Adrenal gland (tissue), 5 donors: ENCODE data around the gene PDE6B.

ENCODE experiments used
- CTCF ChIP-seq, 6 experiments: fragments of 450-650 bp in 4 of 6; fragments of 200-600 bp in 2 of 6; sonication (generic) in 1 of 6; IDR thresholded peaks; 1 replicate in 5 of 6; 2 replicates in 1 of 6; pipeline versions ENCODE4 v1.5.1 to v1.8.0; 2016 to 2021; ENCODE audit warnings: antibody characterized with exemption in 6 of 6, mild to moderate bottlenecking in 2 of 6, moderate library complexity in 1 of 6
- POLR2A ChIP-seq, 2 donors: fragments of 450-650 bp; IDR thresholded peaks; one replicate each; pipeline ENCODE4 v1.6.1; 2017; ENCODE audit warnings: antibody characterized with exemption in 2 of 2, mild to moderate bottlenecking in 2 of 2, moderate library complexity in 1 of 2
- donor health status: DM: no; HTN: no; CAD: no.

GRCh38 chr4:600166-600565, 25.2 kb upstream of the PDE6B start:
- TF ChIP-seq POLR2A (IDR thresholded peaks at IDR 0.05) (no peak), CTCF (IDR thresholded peaks at IDR 0.05) (no peak)
